Measurements from ENCODE around the gene ZNF837.
A peak's percentile ranks its signal among the peaks of the same experiment; 100 is the strongest.

Gene ZNF837

GRCh38 chr19:58332697-58333096 lies 48.1 kb downstream of the ZNF837 start:
- no peak for DNase-seq
- in situ Hi-C loops (cut with MboI; ENCODE audit: low pct_unique_long_range_greater_than_20kb, low sequenced_read_pairs): no loop called here

DNA sequence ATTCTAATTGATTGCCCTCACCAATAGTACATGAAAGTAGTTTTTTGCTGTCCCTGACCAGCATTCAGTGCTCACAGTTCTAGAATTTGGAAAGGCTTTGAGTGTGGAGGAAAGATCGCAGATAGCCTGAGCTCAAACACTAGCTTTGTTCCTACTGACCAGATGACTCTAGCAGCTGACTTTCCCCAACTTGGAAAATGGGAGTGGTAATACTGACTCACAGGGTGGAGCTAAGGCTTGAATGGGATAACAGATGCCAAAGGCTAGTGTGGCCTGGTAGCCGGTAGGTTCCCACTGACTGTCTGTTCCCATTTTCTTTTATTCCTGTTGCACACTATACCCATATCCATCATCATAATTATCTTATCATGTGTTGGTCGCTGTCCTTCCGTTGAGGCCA lies 50.4 kb downstream of the ZNF837 start:
- no peak for DNase-seq
- in situ Hi-C loops (cut with MboI; ENCODE audit: low pct_unique_long_range_greater_than_20kb, low sequenced_read_pairs): no loop called here

DNA sequence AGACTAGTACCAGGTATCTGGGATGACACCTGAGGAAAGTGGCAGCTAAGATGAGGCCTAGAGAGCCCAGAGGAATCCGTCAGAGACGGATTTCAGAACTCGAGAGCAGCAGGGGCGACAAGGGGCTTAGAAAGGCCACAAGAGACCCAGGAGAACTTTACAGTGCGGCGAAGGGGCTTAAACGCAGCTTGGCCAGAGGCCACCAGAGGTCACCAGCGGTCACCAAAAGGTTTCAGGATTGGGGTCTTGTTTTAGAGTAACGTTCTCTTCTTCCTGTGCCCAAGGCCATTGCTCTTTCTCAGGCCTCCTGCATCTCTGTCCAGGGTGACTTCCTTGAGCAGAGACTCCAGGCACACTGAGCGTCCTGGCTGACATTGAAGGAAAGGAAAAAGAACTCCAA lies 51.8 kb downstream of the ZNF837 start:
- in situ Hi-C loops (cut with MboI; ENCODE audit: low pct_unique_long_range_greater_than_20kb, low sequenced_read_pairs): no loop called here
- DNase-seq: peak; percentile 55

DNA sequence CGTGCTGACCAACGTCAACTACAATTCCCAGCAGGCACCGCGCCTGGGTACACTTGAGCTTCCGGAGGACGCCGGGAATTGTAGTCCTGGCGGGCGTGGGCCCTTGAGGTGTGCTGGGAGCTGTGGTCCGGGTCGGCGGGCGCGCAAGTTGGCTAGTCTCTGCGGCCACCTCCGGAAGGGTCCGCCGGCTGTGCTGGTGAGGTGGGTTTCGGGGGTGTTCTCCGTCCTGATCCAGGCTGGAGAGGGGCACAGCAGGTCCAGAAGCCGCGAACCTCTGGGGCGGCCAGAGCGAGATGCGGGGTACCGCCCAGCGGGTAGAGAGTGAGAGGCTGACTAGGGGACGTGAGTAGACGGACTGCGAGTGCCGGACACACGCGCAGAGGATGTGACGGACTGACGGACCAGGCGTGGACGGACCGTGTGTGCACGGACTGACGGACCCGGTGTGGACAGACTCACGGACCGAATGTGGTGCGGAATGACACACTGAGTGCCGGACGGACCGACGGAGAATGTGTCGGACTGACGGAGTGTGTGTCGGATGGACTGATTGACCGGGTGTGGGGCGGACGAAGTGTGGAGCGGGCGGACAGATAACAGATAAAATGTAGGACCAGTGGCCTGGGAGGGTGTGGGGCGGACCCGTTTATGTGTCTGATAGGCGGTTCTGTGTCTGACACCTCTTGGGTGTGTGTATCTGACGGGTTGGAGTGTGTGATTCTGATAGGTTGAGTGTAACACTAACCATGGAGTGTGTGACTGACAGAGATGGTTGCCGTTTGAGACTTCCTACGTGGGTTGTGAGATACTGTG lies 53.7 kb downstream of the ZNF837 start, which contains the start of gene ZSCAN22:
ZSCAN22 (plus strand) TSS at position 81 of the 813 bp plus-strand sequence. CDS start 7,809 bp downstream, outside the sequence.
- peak; percentile 93 for DNase-seq
- in situ Hi-C loops (cut with MboI; ENCODE audit: low pct_unique_long_range_greater_than_20kb, low sequenced_read_pairs): no loop called here

GRCh38 chr19:58326501-58326913 lies 54.3 kb downstream of the ZNF837 start:
- no peak for DNase-seq
- in situ Hi-C loops (cut with MboI; ENCODE audit: low pct_unique_long_range_greater_than_20kb, low sequenced_read_pairs): no loop called here

DNA sequence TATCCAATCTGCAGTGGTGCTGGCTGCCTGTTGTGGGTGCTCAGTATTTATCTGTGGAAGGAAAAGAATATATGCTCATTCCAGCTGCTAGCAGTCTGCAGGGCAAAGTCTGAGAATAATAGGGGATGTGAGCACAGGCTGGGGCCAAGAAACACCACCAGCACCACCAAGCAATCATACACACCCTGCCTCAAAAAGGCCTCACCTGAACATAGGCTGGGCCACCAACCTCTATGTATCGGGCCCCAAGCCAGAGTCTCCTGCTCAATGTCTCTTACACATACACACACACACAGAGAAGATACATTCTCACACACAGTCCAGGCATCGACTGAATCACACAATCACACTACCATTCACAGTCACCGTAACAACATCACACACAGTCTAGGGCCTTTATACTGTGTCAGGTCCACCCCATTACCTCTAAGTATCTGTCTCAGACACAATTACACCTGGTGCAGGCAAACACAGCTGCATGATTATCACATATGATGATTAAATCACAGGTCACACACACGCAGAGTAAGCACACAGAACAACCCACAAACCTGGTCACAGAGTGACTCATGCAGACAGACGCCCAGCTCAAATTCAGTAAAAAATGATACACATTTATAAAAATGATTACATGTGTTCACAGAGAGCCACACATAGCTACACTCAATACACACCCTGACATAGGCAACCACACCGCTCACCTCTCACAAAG lies 55.4 kb downstream of the ZNF837 start:
- in situ Hi-C loops (cut with MboI; ENCODE audit: low pct_unique_long_range_greater_than_20kb, low sequenced_read_pairs): no loop called here
- no peak for DNase-seq

- no peak for DNase-seq
- in situ Hi-C loops (cut with MboI; ENCODE audit: low pct_unique_long_range_greater_than_20kb, low sequenced_read_pairs): no loop called here
Observed at GRCh38 chr19:58319241-58319640, 61.6 kb downstream of the ZNF837 start.

DNA sequence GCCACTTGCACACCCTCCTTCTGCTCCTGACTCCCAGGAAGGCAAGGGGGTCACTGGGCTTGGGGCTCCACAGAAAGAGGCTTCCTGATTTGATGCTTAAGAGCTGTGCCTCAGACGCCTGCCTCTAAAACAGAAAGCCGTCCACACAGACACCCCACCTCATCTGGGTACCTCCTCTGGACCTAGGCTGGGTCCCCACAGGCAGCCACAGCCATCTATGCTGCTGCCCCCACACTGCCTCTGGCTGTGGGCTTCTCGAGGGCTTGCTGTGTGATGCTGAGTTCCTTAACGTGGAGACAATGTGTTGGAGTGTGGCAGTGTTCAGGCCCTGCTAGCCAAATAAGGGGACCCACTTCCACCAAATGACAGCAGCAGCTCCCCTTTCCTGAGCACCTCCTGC lies 62.5 kb downstream of the ZNF837 start:
- no peak for DNase-seq
- in situ Hi-C loops (cut with MboI; ENCODE audit: low pct_unique_long_range_greater_than_20kb, low sequenced_read_pairs): no loop called here

Data from KBM-7 (cell line).